Mesenchymal stem cell (in vitro differentiated cells and primary cell): ENCODE data around the gene GCHFR.

Experiments
- DNase-seq: peaks from one replicate; pipeline ENCODE4 v3.0.0-alpha.2; 2013
- H2AFZ ChIP-seq: one replicate; pipeline ENCODE4 v1.6.1; 2013; ENCODE audit warnings: low read depth, mild to moderate bottlenecking, control low read depth, inconsistent platforms, low read length, moderate library complexity
- H2AK5ac ChIP-seq: 2 replicates; pipeline ENCODE4 v1.6.1; 2013; ENCODE audit warnings: low read length, moderate library complexity, mild to moderate bottlenecking, inconsistent platforms; ENCODE audit not compliant: severe bottlenecking
- H2BK120ac ChIP-seq: one replicate; pipeline ENCODE4 v1.6.1; 2013; ENCODE audit warnings: low read depth, mild to moderate bottlenecking, inconsistent platforms, low read length, moderate library complexity
- H2BK12ac ChIP-seq, 2 experiments: one replicate each; pipeline ENCODE4 v1.6.1; 2013; ENCODE audit warnings: inconsistent platforms in 2 of 2, low read length in 2 of 2, mild to moderate bottlenecking in 2 of 2, moderate library complexity in 2 of 2, control low read depth in 1 of 2
- H2BK15ac ChIP-seq: one replicate; pipeline ENCODE4 v1.6.1; 2013; ENCODE audit warnings: mild to moderate bottlenecking, low read depth, inconsistent platforms; ENCODE audit not compliant: poor library complexity, severe bottlenecking
- H2BK5ac ChIP-seq: 2 replicates; pipeline ENCODE4 v1.6.1; 2013; ENCODE audit warnings: low read depth, mild to moderate bottlenecking, low read length, control low read depth, inconsistent platforms; ENCODE audit not compliant: poor library complexity, severe bottlenecking
- H3K14ac ChIP-seq, 2 experiments: one replicate each; pipeline ENCODE4 v1.6.1; 2013; ENCODE audit warnings: inconsistent platforms in 2 of 2, low read length in 2 of 2, control low read depth in 1 of 2, mild to moderate bottlenecking in 1 of 2, moderate library complexity in 1 of 2
- H3K18ac ChIP-seq, 2 experiments: one replicate each; pipeline ENCODE4 v1.6.1; 2013; ENCODE audit warnings: inconsistent platforms in 2 of 2, low read length in 2 of 2, control low read depth in 1 of 2, low read depth in 1 of 2, mild to moderate bottlenecking in 1 of 2
- H3K23ac ChIP-seq, 2 experiments: one replicate each; pipeline ENCODE4 v1.6.1; 2013; ENCODE audit warnings: inconsistent platforms in 2 of 2, low read length in 2 of 2, mild to moderate bottlenecking in 2 of 2, moderate library complexity in 2 of 2, control low read depth in 1 of 2
- H3K27ac ChIP-seq: 2 replicates; pipeline ENCODE4 v1.5.1; 2013; ENCODE audit warnings: mild to moderate bottlenecking, moderate library complexity, low read length, control low read depth, inconsistent platforms; ENCODE audit not compliant: poor library complexity, severe bottlenecking
- H3K27me3 ChIP-seq, 2 experiments: 2 replicates each; pipeline versions ENCODE4 v1.6.1 to v1.7.0; 2013; ENCODE audit warnings: low read length in 2 of 2, mild to moderate bottlenecking in 2 of 2, moderate library complexity in 2 of 2, control low read depth in 1 of 2, inconsistent platforms in 1 of 2; ENCODE audit not compliant: control insufficient read depth in 1 of 2, insufficient read depth in 1 of 2
- H3K36me3 ChIP-seq, 2 experiments: 2 replicates each; pipeline versions ENCODE4 v1.6.1 to v1.7.0; 2013; ENCODE audit warnings: low read length in 2 of 2, control low read depth in 1 of 2, inconsistent platforms in 1 of 2, low read depth in 1 of 2, mild to moderate bottlenecking in 1 of 2; ENCODE audit not compliant: insufficient read depth in 2 of 2, control insufficient read depth in 1 of 2
- H3K4ac ChIP-seq, 2 experiments: one replicate each; pipeline ENCODE4 v1.6.1; 2013; ENCODE audit warnings: inconsistent platforms in 2 of 2, low read length in 2 of 2, mild to moderate bottlenecking in 2 of 2, moderate library complexity in 2 of 2, control low read depth in 1 of 2, low read depth in 1 of 2
- H3K4me1 ChIP-seq: 2 replicates; pipeline ENCODE4 v1.6.1; 2013; ENCODE audit warnings: low read depth, low read length, control low read depth; ENCODE audit not compliant: control insufficient read depth, insufficient read depth
- H3K4me2 ChIP-seq: 2 replicates; pipeline ENCODE4 v1.6.1; 2013; ENCODE audit warnings: low read length, mild to moderate bottlenecking, inconsistent platforms; ENCODE audit not compliant: poor library complexity, severe bottlenecking
- H3K4me3 ChIP-seq, 2 experiments: 2 replicates each; pipeline versions ENCODE4 v1.5.1 to v1.7.0; 2013; ENCODE audit warnings: low read length in 2 of 2, mild to moderate bottlenecking in 2 of 2, control low read depth in 1 of 2, low read depth in 1 of 2; ENCODE audit not compliant: insufficient read depth in 1 of 2
- H3K79me1 ChIP-seq: replicated peaks from 2 replicates; pipeline ENCODE4 v1.6.1; 2013; ENCODE audit warnings: mild to moderate bottlenecking, control low read depth, low read length, inconsistent platforms; ENCODE audit not compliant: poor library complexity, severe bottlenecking
- H3K9ac ChIP-seq: 2 replicates; pipeline ENCODE4 v1.7.0; 2013; ENCODE audit warnings: mild to moderate bottlenecking, low read length, moderate library complexity
- H3K9me3 ChIP-seq: 2 replicates; pipeline ENCODE4 v1.7.0; 2013; ENCODE audit warnings: mild to moderate bottlenecking, low read length; ENCODE audit not compliant: control insufficient read depth
- H4K8ac ChIP-seq: one replicate; pipeline ENCODE4 v1.6.1; 2013; ENCODE audit warnings: inconsistent platforms, mild to moderate bottlenecking, low read length, moderate library complexity
- H4K91ac ChIP-seq: one replicate; pipeline ENCODE4 v1.6.1; 2013; ENCODE audit warnings: mild to moderate bottlenecking, low read length, inconsistent platforms
- WGBS: methylation state at CpG from one replicate; pipeline ENCODE4 v1.1.7; 2013; ENCODE audit warnings: mixed read lengths; 5-methylcytosine and 5-hydroxymethylcytosine counted together

GCHFR gene

GRCh38 chr15:40736575-40736974 lies 27.3 kb upstream of the GCHFR start:
- no peak for DNase-seq
- no peak overlapping the region for H2AK5ac ChIP-seq
- no peak overlapping the region for H2AFZ ChIP-seq

GRCh38 chr15:40737048-40737447 lies 26.8 kb upstream of the GCHFR start:
- no peak overlapping the region for H3K14ac ChIP-seq
- no peak overlapping the region for H4K91ac ChIP-seq
- H3K4ac ChIP-seq = no peak overlapping the region
- no peak overlapping the region for H3K4me3 ChIP-seq
- H3K18ac ChIP-seq = no peak overlapping the region
- no peak overlapping the region for H2BK120ac ChIP-seq
- no peak for DNase-seq
- peaks cover 10% of the 10 kb centered on the region for H3K79me1 ChIP-seq
- no peak overlapping the region for H3K4me2 ChIP-seq
- H3K4me1 ChIP-seq = peaks cover 2% of the 10 kb centered on the region
- no peak overlapping the region for H4K8ac ChIP-seq
- H3K23ac ChIP-seq = no peak overlapping the region
- H2BK12ac ChIP-seq = no peak overlapping the region
- no peak overlapping the region for H2AK5ac ChIP-seq
- no peaks in the 10 kb centered on the region for H3K27me3 ChIP-seq
- H2BK5ac ChIP-seq = no peak overlapping the region
- 100% methylated on average over 2 of the region's 3 CpGs for WGBS
- no peak overlapping the region for H2AFZ ChIP-seq
- peaks cover 52 to 78% of the 10 kb centered on the region in 2 experiments for H3K36me3 ChIP-seq
- H3K9me3 ChIP-seq = no peaks in the 10 kb centered on the region
- no peak overlapping the region for H3K27ac ChIP-seq
- no peak overlapping the region for H2BK15ac ChIP-seq
- H3K9ac ChIP-seq = no peak overlapping the region

More at GRCh38 chr15:40736575-40736974, 27.3 kb upstream of the GCHFR start:
- H3K27ac ChIP-seq = no peak overlapping the region
- no peak overlapping the region for H3K9ac ChIP-seq
- no peaks in the 10 kb centered on the region for H3K9me3 ChIP-seq
- H3K4me2 ChIP-seq = no peak overlapping the region
- peaks cover 2% of the 10 kb centered on the region for H3K4me1 ChIP-seq
- WGBS = 90% methylated on average over 4 of the region's 4 CpGs
- no peak overlapping the region for H3K4me3 ChIP-seq
- no peaks in the 10 kb centered on the region for H3K27me3 ChIP-seq
- no peak overlapping the region for H2BK12ac ChIP-seq
- H2BK5ac ChIP-seq = no peak overlapping the region
- H3K36me3 ChIP-seq = peaks cover 52 to 77% of the 10 kb centered on the region in 2 experiments
- no peak overlapping the region for H4K91ac ChIP-seq
- no peak overlapping the region for H3K18ac ChIP-seq
- no peak overlapping the region for H3K4ac ChIP-seq
- H3K23ac ChIP-seq = no peak overlapping the region
- no peak overlapping the region for H3K14ac ChIP-seq
- H4K8ac ChIP-seq = no peak overlapping the region
- H2BK15ac ChIP-seq = no peak overlapping the region
- H2BK120ac ChIP-seq = no peak overlapping the region
- H3K79me1 ChIP-seq = peaks cover 10% of the 10 kb centered on the region

- no peak overlapping the region for H4K91ac ChIP-seq
- H3K4ac ChIP-seq = no peak overlapping the region
- no peak overlapping the region for H3K4me2 ChIP-seq
- no peak overlapping the region for H2BK12ac ChIP-seq
- no peak overlapping the region for H2AFZ ChIP-seq
- no peak overlapping the region for H3K27ac ChIP-seq
- H3K4me1 ChIP-seq = peaks cover 6% of the 10 kb centered on the region
- H3K14ac ChIP-seq = no peak overlapping the region
- H3K23ac ChIP-seq = no peak overlapping the region
- no peak overlapping the region for H2BK5ac ChIP-seq
- H4K8ac ChIP-seq = no peak overlapping the region
- H3K36me3 ChIP-seq = peaks cover 58 to 88% of the 10 kb centered on the region in 2 experiments
- H3K27me3 ChIP-seq = no peaks in the 10 kb centered on the region
- H3K9ac ChIP-seq = no peak overlapping the region
- no peaks in the 10 kb centered on the region for H3K9me3 ChIP-seq
- no peak overlapping the region for H2AK5ac ChIP-seq
- peaks cover 15% of the 10 kb centered on the region for H3K79me1 ChIP-seq
- 87% methylated on average over 2 of the region's 2 CpGs for WGBS
- no peak overlapping the region for H3K4me3 ChIP-seq
- DNase-seq = no peak
- no peak overlapping the region for H2BK15ac ChIP-seq
- no peak overlapping the region for H3K18ac ChIP-seq
- no peak overlapping the region for H2BK120ac ChIP-seq
Observed at GRCh38 chr15:40739047-40739446, 24.8 kb upstream of the GCHFR start.

GRCh38 chr15:40739854-40740253 lies 24.0 kb upstream of the GCHFR start:
- Histone ChIP-seq H3K23ac (no peak overlapping the region), H3K9me3 (no peaks in the 10 kb centered on the region), H3K4me1 (peaks cover 8% of the 10 kb centered on the region), H2BK15ac (no peak overlapping the region), H3K14ac (no peak overlapping the region), H3K27ac (no peak overlapping the region), H4K8ac (no peak overlapping the region), H3K4me2 (no peak overlapping the region), H2AFZ (no peak overlapping the region), H3K36me3 (peaks cover 58 to 85% of the 10 kb centered on the region in 2 experiments), H4K91ac (no peak overlapping the region), H3K4me3 (no peak overlapping the region), H2AK5ac (no peak overlapping the region), H3K4ac (no peak overlapping the region), H2BK120ac (no peak overlapping the region), H2BK12ac (no peak overlapping the region), H3K18ac (no peak overlapping the region), H2BK5ac (no peak overlapping the region), H3K27me3 (no peaks in the 10 kb centered on the region), H3K79me1 (peaks cover 15% of the 10 kb centered on the region), H3K9ac (no peak overlapping the region)
- 88% methylated on average over 1 of the region's 2 CpGs for WGBS
- DNase-seq = no peak
